NT2/D1 (cell line): ENCODE results near the gene API5.

Experiments
- SUZ12 ChIP-seq: IDR thresholded peaks from 2 replicates; pipeline ENCODE4 v1.6.1; 2011; ENCODE audit not compliant: insufficient read length, insufficient read depth; ENCODE audit errors: extremely low read depth
- YY1 ChIP-seq: IDR thresholded peaks from 2 replicates; pipeline ENCODE4 v1.6.1; 2011; ENCODE audit not compliant: insufficient read length, insufficient read depth
- ZNF274 ChIP-seq: IDR thresholded peaks from 2 replicates; pipeline ENCODE4 v1.6.1; 2011; ENCODE audit warnings: mild to moderate bottlenecking, low read depth, low read length

- no peak for TF ChIP-seq YY1
- no peak for TF ChIP-seq ZNF274
- TF ChIP-seq SUZ12 = no peak
These were observed 29.4 kb downstream of the API5 start for GRCh38 chr11:43341159-43341558.
